Right ventricle myocardium superior (tissue), 1 donor: ENCODE results near the gene PSMB11. TPM values are rescaled to one million over a fixed set of nuclear protein-coding genes. Genes with fewer than 3 reads are reported as not detected.
"Not testable (repeated sequence)": the region's sequence is repeated elsewhere in the genome, so short reads cannot be mapped to it uniquely, and the experiment has no call there.

Experiments
- ATAC-seq: fragments of 200-7000 bp; cut with Tn5 transposase; one replicate; pipeline ENCODE4 v1.9.1; 2020; ENCODE audit warnings: mild to moderate bottlenecking; ENCODE audit not compliant: poor library complexity
- DNase-seq: peaks from one replicate; pipeline ENCODE4 v3.0.0-alpha.2; 2020
- intact Hi-C: fragments of 100-400 bp; cut with DNase I; formaldehyde crosslinking; loops from one replicate; pipeline ENCODE4 v1.11.2; 2022
- total RNA-seq: library from RNA; stranded (reverse); fragmentation: NEBNext Ultra II Directional; extraction: Animal tissue kit (Norgen Biotek cat#: 25700); gene quantifications from one replicate; pipeline ENCODE4 v1.2.1, GENCODE V29; 2021
- donor health status: DM: no; HTN: yes; CAD: no; lungs with severe emphysema.

PSMB11 gene
- total RNA-seq, 1 donor from 2014 or later = not detected

GRCh38 chr14:23009939-23010726 is 31.9 kb upstream of the PSMB11 start, which contains the start of gene C14orf93:
Gene C14orf93, minus strand, starts transcription at chr14:23010143. Its CDS starts 11,120 bp downstream, at chr14:22999023.
- DNase-seq (peak; percentile 91), ATAC-seq (peak; percentile 67)
- intact Hi-C loops = no loop called here

- intact Hi-C loops = no loop called here
- DNase-seq (no peak), ATAC-seq (no peak)
Observed at GRCh38 chr14:23013054-23013748, 28.8 kb upstream of the PSMB11 start.

- DNase-seq, ATAC-seq, intact Hi-C loops: not testable (repeated sequence)
Observed at GRCh38 chr14:23013749-23014054, 28.3 kb upstream of the PSMB11 start.

- ATAC-seq (no peak), DNase-seq (no peak)
- intact Hi-C loops = no loop called here
Observed at GRCh38 chr14:23015618-23016017, 26.4 kb upstream of the PSMB11 start.

- no peak for DNase-seq
- ATAC-seq = no peak
- intact Hi-C loops = no loop called here
Observed at GRCh38 chr14:23017091-23017490, 24.9 kb upstream of the PSMB11 start.

- intact Hi-C loops = no loop called here
- no peak for DNase-seq
- no peak for ATAC-seq
Observed at GRCh38 chr14:23018107-23018506, 23.9 kb upstream of the PSMB11 start.

GRCh38 chr14:23020143-23021128 is 21.6 kb upstream of the PSMB11 start:
- peak; percentile 27 for ATAC-seq
- intact Hi-C loops = no loop called here
- no peak for DNase-seq

- no peak for ATAC-seq
- intact Hi-C loops = no loop called here
- no peak for DNase-seq
Observed at GRCh38 chr14:23021434-23021833, 20.6 kb upstream of the PSMB11 start.

GRCh38 chr14:23021889-23022442 is 20.0 kb upstream of the PSMB11 start:
- intact Hi-C loops = no loop called here
- DNase-seq = no peak
- no peak for ATAC-seq

GRCh38 chr14:23023022-23023794 is 18.8 kb upstream of the PSMB11 start:
- intact Hi-C loops = no loop called here
- ATAC-seq = no peak
- no peak for DNase-seq

GRCh38 chr14:23023795-23024152 is 18.2 kb upstream of the PSMB11 start:
- intact Hi-C loops = no loop called here
- DNase-seq (no peak), ATAC-seq (no peak)

- ATAC-seq (no peak), DNase-seq (no peak)
- intact Hi-C loops = no loop called here
Observed at GRCh38 chr14:23024612-23025075, 17.4 kb upstream of the PSMB11 start.

GRCh38 chr14:23025151-23025814 is 16.7 kb upstream of the PSMB11 start:
- intact Hi-C loops = no loop called here
- no peak for ATAC-seq
- no peak for DNase-seq

GRCh38 chr14:23028799-23029198 is 13.2 kb upstream of the PSMB11 start:
- intact Hi-C loops = no loop called here
- no peak for DNase-seq
- ATAC-seq = no peak

- intact Hi-C loops = no loop called here
- ATAC-seq = no peak
- no peak for DNase-seq
Observed at GRCh38 chr14:23030936-23031335, 11.1 kb upstream of the PSMB11 start.

GRCh38 chr14:23033251-23033727 is 8.7 kb upstream of the PSMB11 start:
- ATAC-seq (no peak), DNase-seq (no peak)
- intact Hi-C loops = no loop called here

- no peak for ATAC-seq
- no peak for DNase-seq
- intact Hi-C loops = no loop called here
Observed at GRCh38 chr14:23033801-23034497, 8.1 kb upstream of the PSMB11 start.
